Activated T-helper 2 cell treated with anti-CD3 and anti-CD28 coated beads, Interferon-gamma antibody, Interleukin-2, Interleukin-4, amounts not matched to agents 10 μg/mL and 5 μg/mL and 100 μg/mL, durations not matched to agents 14 hours and 24 hours and 36 hours (primary cell): ENCODE results near the gene PCAT7. TPM values are rescaled to one million over a fixed set of nuclear protein-coding genes. Genes with fewer than 3 reads are reported as not detected.

Experiments used
- DNase-seq: peaks from one replicate; pipeline ENCODE4 v3.0.0; 2021; ENCODE audit warnings: low spot score
- H3K27ac Mint-ChIP-seq: one replicate; pipeline ENCODE4 v1.8.0; 2021; ENCODE audit warnings: mixed read lengths
- H3K27me3 Mint-ChIP-seq: one replicate; pipeline ENCODE4 v1.8.0; 2021; ENCODE audit warnings: low read depth, mixed read lengths
- H3K36me3 Mint-ChIP-seq: one replicate; pipeline ENCODE4 v1.8.0; 2021; ENCODE audit warnings: low read depth, mixed read lengths
- H3K4me1 Mint-ChIP-seq: one replicate; pipeline ENCODE4 v1.8.0; 2021; ENCODE audit warnings: low read depth, mixed read lengths
- H3K4me3 Mint-ChIP-seq: one replicate; pipeline ENCODE4 v1.8.0; 2021; ENCODE audit warnings: low read depth, mild to moderate bottlenecking, moderate library complexity, mixed read lengths
- H3K9me3 Mint-ChIP-seq: one replicate; pipeline ENCODE4 v1.8.0; 2021; ENCODE audit warnings: mixed read lengths
- intact Hi-C: fragments of 100-400 bp; cut with micrococcal nuclease; formaldehyde crosslinking; loops from one replicate; pipeline ENCODE4 v1.15.1; 2023
- total RNA-seq: library from RNA; stranded (reverse); gene quantifications from 2 replicates; pipeline ENCODE4 v1.2.3, GENCODE V29; 2022

PCAT7 gene
- total RNA-seq, 1 donor from 2014 or later = not detected

GRCh38 chr9:94619026-94619425 is 64.1 kb downstream of the PCAT7 start:
- H3K4me1 Mint-ChIP-seq = no peaks in the 10 kb centered on the region
- H3K27me3 Mint-ChIP-seq = peaks cover 14% of the 10 kb centered on the region
- H3K9me3 Mint-ChIP-seq = no peaks in the 10 kb centered on the region
- no peak overlapping the region for H3K27ac Mint-ChIP-seq
- no peak for DNase-seq
- no peak overlapping the region for H3K4me3 Mint-ChIP-seq
- H3K36me3 Mint-ChIP-seq = no peaks in the 10 kb centered on the region
- intact Hi-C loops = no loop called here

Other genes with a start within 250 kb of the PCAT7 start
- gene NUTM2F, start 226.4 kb upstream of the PCAT7 start, total RNA-seq = not detected in 2 replicates
- gene FBP2, start 38.7 kb downstream of the PCAT7 start, total RNA-seq = not detected in 2 replicates
- gene FBP1, start 84.4 kb downstream of the PCAT7 start, total RNA-seq = 0.23 TPM in 1 of 2 replicates, not detected in the other
- gene AOPEP, start 171.6 kb downstream of the PCAT7 start, total RNA-seq = 24.6 and 27.6 TPM in 2 replicates